HEK293 (cell line): ENCODE data around the gene MBP.

ENCODE experiments used
- CTCF ChIA-PET: fragments of 350-600 bp; formaldehyde crosslinking; extraction: SDS; loops from one replicate; lab custom pipeline; 2021; ENCODE audit warnings: antibody characterized with exemption; lab: Yijun Ruan, JAX
- POLR2A ChIA-PET: fragments of 300-600 bp; formaldehyde crosslinking; extraction: SDS; loops from one replicate; lab custom pipeline; 2020; ENCODE audit warnings: antibody characterized with exemption, inconsistent platforms; lab: Yijun Ruan, JAX
- H3K27ac ChIP-seq: fragments of 200-500 bp; sonication (Bioruptor generic); 2 replicates; pipeline ENCODE4 v1.5.1; 2014; ENCODE audit warnings: low read depth, low read length, control low read depth, inconsistent platforms; ENCODE audit errors: extremely low read depth
- H3K36me3 ChIP-seq, 2 experiments: fragments of 200-500 bp in 1 of 2; sonication (Bioruptor generic) in 1 of 2; 1 replicate in 1 of 2; 2 replicates in 1 of 2; pipeline ENCODE4 v1.5.1; 2014 to 2017; ENCODE audit warnings: inconsistent platforms in 2 of 2, low read length in 2 of 2; ENCODE audit not compliant: control insufficient read depth in 2 of 2, insufficient read depth in 1 of 2
- H3K4me1 ChIP-seq: fragments of 200-500 bp; sonication (Bioruptor generic); 2 replicates; pipeline ENCODE4 v1.5.1; 2014; ENCODE audit warnings: mild to moderate bottlenecking, low read length, inconsistent platforms; ENCODE audit not compliant: control insufficient read depth, insufficient read depth
- H3K4me3 ChIP-seq: 2 replicates; pipeline ENCODE4 v1.5.1; 2011; ENCODE audit warnings: low read depth, mild to moderate bottlenecking, control low read depth, low read length, moderate library complexity
- H3K9me3 ChIP-seq: fragments of 200-500 bp; sonication (Bioruptor generic); 2 replicates; pipeline ENCODE4 v1.5.1; 2014; ENCODE audit warnings: low read depth, low read length, inconsistent platforms; ENCODE audit not compliant: control insufficient read depth, insufficient read depth
- IKZF3 ChIP-seq: fragments of 450-650 bp; IDR thresholded peaks from 2 replicates; pipeline ENCODE4 v1.5.0; 2018; ENCODE audit warnings: missing biosample characterization, mild to moderate bottlenecking, missing genetic modification characterization, moderate library complexity
- KLF1 ChIP-seq: fragments of 450-650 bp; formaldehyde crosslinking; IDR thresholded peaks from 2 replicates; pipeline ENCODE4 v1.5.1; 2016; ENCODE audit warnings: missing biosample characterization, missing genetic modification characterization
- SALL2 ChIP-seq: fragments of 450-650 bp; formaldehyde crosslinking; IDR thresholded peaks from 2 replicates; pipeline ENCODE4 v1.5.0; 2017; ENCODE audit warnings: missing biosample characterization, mild to moderate bottlenecking, missing genetic modification characterization, borderline replicate concordance
- SCRT1 ChIP-seq: fragments of 450-650 bp; formaldehyde crosslinking; IDR thresholded peaks from 2 replicates; pipeline ENCODE4 v1.5.1; 2016; ENCODE audit warnings: missing biosample characterization, missing genetic modification characterization, borderline replicate concordance
- ZBTB21 ChIP-seq: fragments of 450-650 bp; formaldehyde crosslinking; IDR thresholded peaks from 2 replicates; pipeline ENCODE4 v1.5.1; 2017; ENCODE audit warnings: missing biosample characterization, missing genetic modification characterization
- ZNF146 ChIP-seq: fragments of 450-650 bp; formaldehyde crosslinking; IDR thresholded peaks from 2 replicates; pipeline ENCODE4 v1.5.1; 2016; ENCODE audit warnings: missing biosample characterization, missing genetic modification characterization
- ZNF211 ChIP-seq: fragments of 450-650 bp; formaldehyde crosslinking; IDR thresholded peaks from 2 replicates; pipeline ENCODE4 v1.5.1; 2016; ENCODE audit warnings: low read depth, missing biosample characterization, missing genetic modification characterization
- ZNF274 ChIP-seq, 2 experiments: fragments of 200-500 bp in 1 of 2; fragments of 450-650 bp in 1 of 2; sonication (Bioruptor generic) in 1 of 2; formaldehyde crosslinking in 1 of 2; IDR thresholded peaks; 2 replicates each; pipeline versions ENCODE4 v1.5.1 to v1.6.1; 2014 to 2016; ENCODE audit warnings: borderline replicate concordance in 1 of 2, inconsistent platforms in 1 of 2, low read length in 1 of 2, missing biosample characterization in 1 of 2, missing genetic modification characterization in 1 of 2
- ZNF324 ChIP-seq: fragments of 450-650 bp; formaldehyde crosslinking; IDR thresholded peaks from 2 replicates; pipeline ENCODE4 v1.5.1; 2016; ENCODE audit warnings: missing biosample characterization, missing genetic modification characterization
- ZNF354C ChIP-seq: fragments of 450-650 bp; formaldehyde crosslinking; IDR thresholded peaks from 2 replicates; pipeline ENCODE4 v1.5.1; 2016; ENCODE audit warnings: missing biosample characterization, missing genetic modification characterization, low read depth, borderline replicate concordance
- ZNF394 ChIP-seq: fragments of 450-650 bp; formaldehyde crosslinking; IDR thresholded peaks from 2 replicates; pipeline ENCODE4 v1.5.1; 2016; ENCODE audit warnings: missing biosample characterization, missing genetic modification characterization, mild to moderate bottlenecking, moderate library complexity, borderline replicate concordance
- ZNF48 ChIP-seq: fragments of 450-650 bp; formaldehyde crosslinking; IDR thresholded peaks from 2 replicates; pipeline ENCODE4 v1.5.1; 2016; ENCODE audit warnings: missing biosample characterization, missing genetic modification characterization
- ZNF621 ChIP-seq: fragments of 450-650 bp; formaldehyde crosslinking; IDR thresholded peaks from 2 replicates; pipeline ENCODE4 v1.5.1; 2017; ENCODE audit warnings: missing biosample characterization, missing genetic modification characterization
- ZNF677 ChIP-seq: fragments of 450-650 bp; IDR thresholded peaks from 2 replicates; pipeline ENCODE4 v1.5.0; 2018; ENCODE audit warnings: missing biosample characterization, mild to moderate bottlenecking, missing genetic modification characterization, moderate library complexity
- ZSCAN16 ChIP-seq: fragments of 450-650 bp; formaldehyde crosslinking; IDR thresholded peaks from 2 replicates; pipeline ENCODE4 v1.5.1; 2016; ENCODE audit warnings: missing biosample characterization, missing genetic modification characterization
- TF ChIP-seq, protein P1 (sequence below): fragments of 450-650 bp; formaldehyde crosslinking; IDR thresholded peaks from 2 replicates; pipeline ENCODE4 v1.5.1; 2016; ENCODE audit warnings: missing biosample characterization, missing genetic modification characterization
- TF ChIP-seq, protein P2 (sequence below): fragments of 450-650 bp; formaldehyde crosslinking; optimal IDR thresholded peaks from 2 replicates; pipeline ENCODE3; 2016; ENCODE audit warnings: missing biosample characterization, mild to moderate bottlenecking, missing genetic modification characterization
- TF ChIP-seq, protein P3 (sequence below): IDR thresholded peaks from 2 replicates; pipeline ENCODE4 v1.6.1; 2011; ENCODE audit warnings: mild to moderate bottlenecking, low read depth, low read length, borderline replicate concordance
- TF ChIP-seq, protein P4 (sequence below): fragments of 450-650 bp; formaldehyde crosslinking; IDR thresholded peaks from 2 replicates; pipeline ENCODE4 v1.5.1; 2016; ENCODE audit warnings: missing biosample characterization, missing genetic modification characterization, low read depth
- TF ChIP-seq, protein P5 (sequence below): fragments of 450-650 bp; formaldehyde crosslinking; IDR thresholded peaks from 2 replicates; pipeline ENCODE4 v1.5.1; 2016; ENCODE audit warnings: missing biosample characterization, missing genetic modification characterization

MBP gene

DNA sequence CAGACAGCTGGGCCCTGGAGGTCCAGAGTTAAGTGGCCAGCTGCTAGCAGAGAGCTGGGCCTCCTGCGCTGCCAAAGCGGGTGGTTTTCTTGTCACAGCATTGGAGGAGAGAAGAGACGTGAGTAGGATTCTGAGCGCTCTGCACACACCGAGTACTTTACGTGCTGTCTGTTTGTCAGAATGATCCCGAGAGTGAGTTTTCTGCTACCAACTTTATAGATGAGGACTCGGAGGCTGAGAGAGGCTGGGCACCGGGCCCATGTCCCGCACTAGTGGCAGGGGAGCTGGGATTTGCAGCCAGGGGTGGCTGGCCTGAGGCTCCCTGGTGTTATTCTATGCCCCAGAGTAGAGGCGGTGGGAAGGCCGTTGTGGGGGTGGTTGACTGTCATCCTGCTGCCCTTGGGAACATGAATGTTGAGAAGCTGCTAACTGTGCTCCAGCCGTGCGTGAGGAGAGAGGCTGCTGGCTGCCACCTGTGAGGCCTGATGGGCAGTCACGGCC, 36.3 kb upstream of the MBP start:
- Histone ChIP-seq H3K36me3 (no peaks in the 10 kb centered on the region), H3K9me3 (no peaks in the 10 kb centered on the region), H3K27ac (no peak overlapping the region), H3K4me1 (no peaks in the 10 kb centered on the region), H3K4me3 (no peak overlapping the region)
- ChIA-PET POLR2A (no interaction called here), CTCF (no interaction called here)
- TF ChIP-seq ZNF324: no peak
- no peak for TF ChIP-seq ZNF621 (tag by site-specific recombination)

DNA sequence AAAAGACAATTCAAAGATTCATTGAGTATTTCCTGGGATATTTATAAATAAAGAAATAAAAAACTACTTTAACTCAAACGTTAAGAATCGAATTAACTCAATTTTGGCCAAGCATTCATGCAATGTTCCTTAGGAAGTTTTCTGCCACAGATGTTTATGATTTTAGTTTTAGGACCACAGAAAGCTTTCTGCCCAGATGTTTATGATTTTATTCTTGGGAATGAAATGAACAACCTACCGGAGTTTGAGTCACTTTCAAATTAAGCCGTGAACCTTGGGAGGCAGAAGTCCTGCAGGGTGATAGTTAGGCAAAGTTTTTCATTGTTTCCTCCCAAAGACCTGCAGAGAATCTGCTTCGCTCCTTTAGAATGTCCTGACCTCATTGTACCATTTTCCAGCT, 34.7 kb upstream of the MBP start:
- TF ChIP-seq, protein P1, sequence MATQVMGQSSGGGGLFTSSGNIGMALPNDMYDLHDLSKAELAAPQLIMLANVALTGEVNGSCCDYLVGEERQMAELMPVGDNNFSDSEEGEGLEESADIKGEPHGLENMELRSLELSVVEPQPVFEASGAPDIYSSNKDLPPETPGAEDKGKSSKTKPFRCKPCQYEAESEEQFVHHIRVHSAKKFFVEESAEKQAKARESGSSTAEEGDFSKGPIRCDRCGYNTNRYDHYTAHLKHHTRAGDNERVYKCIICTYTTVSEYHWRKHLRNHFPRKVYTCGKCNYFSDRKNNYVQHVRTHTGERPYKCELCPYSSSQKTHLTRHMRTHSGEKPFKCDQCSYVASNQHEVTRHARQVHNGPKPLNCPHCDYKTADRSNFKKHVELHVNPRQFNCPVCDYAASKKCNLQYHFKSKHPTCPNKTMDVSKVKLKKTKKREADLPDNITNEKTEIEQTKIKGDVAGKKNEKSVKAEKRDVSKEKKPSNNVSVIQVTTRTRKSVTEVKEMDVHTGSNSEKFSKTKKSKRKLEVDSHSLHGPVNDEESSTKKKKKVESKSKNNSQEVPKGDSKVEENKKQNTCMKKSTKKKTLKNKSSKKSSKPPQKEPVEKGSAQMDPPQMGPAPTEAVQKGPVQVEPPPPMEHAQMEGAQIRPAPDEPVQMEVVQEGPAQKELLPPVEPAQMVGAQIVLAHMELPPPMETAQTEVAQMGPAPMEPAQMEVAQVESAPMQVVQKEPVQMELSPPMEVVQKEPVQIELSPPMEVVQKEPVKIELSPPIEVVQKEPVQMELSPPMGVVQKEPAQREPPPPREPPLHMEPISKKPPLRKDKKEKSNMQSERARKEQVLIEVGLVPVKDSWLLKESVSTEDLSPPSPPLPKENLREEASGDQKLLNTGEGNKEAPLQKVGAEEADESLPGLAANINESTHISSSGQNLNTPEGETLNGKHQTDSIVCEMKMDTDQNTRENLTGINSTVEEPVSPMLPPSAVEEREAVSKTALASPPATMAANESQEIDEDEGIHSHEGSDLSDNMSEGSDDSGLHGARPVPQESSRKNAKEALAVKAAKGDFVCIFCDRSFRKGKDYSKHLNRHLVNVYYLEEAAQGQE (tag by site-specific recombination): no peak
- no peak for TF ChIP-seq ZSCAN16
- TF ChIP-seq, protein P2, sequence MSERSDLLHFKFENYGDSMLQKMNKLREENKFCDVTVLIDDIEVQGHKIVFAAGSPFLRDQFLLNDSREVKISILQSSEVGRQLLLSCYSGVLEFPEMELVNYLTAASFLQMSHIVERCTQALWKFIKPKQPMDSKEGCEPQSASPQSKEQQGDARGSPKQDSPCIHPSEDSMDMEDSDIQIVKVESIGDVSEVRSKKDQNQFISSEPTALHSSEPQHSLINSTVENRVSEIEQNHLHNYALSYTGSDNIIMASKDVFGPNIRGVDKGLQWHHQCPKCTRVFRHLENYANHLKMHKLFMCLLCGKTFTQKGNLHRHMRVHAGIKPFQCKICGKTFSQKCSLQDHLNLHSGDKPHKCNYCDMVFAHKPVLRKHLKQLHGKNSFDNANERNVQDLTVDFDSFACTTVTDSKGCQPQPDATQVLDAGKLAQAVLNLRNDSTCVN: no peak
- no peak for TF ChIP-seq ZNF274 (IDR thresholded peaks at IDR 0.05; ENCODE audit: low read length)
- no peak for TF ChIP-seq ZNF274 (tag by site-specific recombination; IDR thresholded peaks at IDR 0.05; ENCODE audit: borderline replicate concordance)
- TF ChIP-seq, protein P3, sequence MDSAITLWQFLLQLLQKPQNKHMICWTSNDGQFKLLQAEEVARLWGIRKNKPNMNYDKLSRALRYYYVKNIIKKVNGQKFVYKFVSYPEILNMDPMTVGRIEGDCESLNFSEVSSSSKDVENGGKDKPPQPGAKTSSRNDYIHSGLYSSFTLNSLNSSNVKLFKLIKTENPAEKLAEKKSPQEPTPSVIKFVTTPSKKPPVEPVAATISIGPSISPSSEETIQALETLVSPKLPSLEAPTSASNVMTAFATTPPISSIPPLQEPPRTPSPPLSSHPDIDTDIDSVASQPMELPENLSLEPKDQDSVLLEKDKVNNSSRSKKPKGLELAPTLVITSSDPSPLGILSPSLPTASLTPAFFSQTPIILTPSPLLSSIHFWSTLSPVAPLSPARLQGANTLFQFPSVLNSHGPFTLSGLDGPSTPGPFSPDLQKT: no peak
- no peak for TF ChIP-seq ZNF677 (tag by site-specific recombination)
- no peak for TF ChIP-seq SALL2 (tag by site-specific recombination)
- TF ChIP-seq, protein P4, sequence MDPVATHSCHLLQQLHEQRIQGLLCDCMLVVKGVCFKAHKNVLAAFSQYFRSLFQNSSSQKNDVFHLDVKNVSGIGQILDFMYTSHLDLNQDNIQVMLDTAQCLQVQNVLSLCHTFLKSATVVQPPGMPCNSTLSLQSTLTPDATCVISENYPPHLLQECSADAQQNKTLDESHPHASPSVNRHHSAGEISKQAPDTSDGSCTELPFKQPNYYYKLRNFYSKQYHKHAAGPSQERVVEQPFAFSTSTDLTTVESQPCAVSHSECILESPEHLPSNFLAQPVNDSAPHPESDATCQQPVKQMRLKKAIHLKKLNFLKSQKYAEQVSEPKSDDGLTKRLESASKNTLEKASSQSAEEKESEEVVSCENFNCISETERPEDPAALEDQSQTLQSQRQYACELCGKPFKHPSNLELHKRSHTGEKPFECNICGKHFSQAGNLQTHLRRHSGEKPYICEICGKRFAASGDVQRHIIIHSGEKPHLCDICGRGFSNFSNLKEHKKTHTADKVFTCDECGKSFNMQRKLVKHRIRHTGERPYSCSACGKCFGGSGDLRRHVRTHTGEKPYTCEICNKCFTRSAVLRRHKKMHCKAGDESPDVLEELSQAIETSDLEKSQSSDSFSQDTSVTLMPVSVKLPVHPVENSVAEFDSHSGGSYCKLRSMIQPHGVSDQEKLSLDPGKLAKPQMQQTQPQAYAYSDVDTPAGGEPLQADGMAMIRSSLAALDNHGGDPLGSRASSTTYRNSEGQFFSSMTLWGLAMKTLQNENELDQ: no peak
- TF ChIP-seq KLF1 (tag by site-specific recombination): no peak
- TF ChIP-seq ZNF211 (tag by site-specific recombination): no peak
- TF ChIP-seq ZNF48: no peak
- TF ChIP-seq ZNF394: no peak
- TF ChIP-seq ZBTB21 (tag by site-specific recombination): no peak
- no peak for TF ChIP-seq IKZF3 (tag by site-specific recombination)
- no peak for TF ChIP-seq SCRT1 (tag by site-specific recombination)
- TF ChIP-seq ZNF146: no peak
- TF ChIP-seq ZNF354C: no peak
- TF ChIP-seq, protein P5, sequence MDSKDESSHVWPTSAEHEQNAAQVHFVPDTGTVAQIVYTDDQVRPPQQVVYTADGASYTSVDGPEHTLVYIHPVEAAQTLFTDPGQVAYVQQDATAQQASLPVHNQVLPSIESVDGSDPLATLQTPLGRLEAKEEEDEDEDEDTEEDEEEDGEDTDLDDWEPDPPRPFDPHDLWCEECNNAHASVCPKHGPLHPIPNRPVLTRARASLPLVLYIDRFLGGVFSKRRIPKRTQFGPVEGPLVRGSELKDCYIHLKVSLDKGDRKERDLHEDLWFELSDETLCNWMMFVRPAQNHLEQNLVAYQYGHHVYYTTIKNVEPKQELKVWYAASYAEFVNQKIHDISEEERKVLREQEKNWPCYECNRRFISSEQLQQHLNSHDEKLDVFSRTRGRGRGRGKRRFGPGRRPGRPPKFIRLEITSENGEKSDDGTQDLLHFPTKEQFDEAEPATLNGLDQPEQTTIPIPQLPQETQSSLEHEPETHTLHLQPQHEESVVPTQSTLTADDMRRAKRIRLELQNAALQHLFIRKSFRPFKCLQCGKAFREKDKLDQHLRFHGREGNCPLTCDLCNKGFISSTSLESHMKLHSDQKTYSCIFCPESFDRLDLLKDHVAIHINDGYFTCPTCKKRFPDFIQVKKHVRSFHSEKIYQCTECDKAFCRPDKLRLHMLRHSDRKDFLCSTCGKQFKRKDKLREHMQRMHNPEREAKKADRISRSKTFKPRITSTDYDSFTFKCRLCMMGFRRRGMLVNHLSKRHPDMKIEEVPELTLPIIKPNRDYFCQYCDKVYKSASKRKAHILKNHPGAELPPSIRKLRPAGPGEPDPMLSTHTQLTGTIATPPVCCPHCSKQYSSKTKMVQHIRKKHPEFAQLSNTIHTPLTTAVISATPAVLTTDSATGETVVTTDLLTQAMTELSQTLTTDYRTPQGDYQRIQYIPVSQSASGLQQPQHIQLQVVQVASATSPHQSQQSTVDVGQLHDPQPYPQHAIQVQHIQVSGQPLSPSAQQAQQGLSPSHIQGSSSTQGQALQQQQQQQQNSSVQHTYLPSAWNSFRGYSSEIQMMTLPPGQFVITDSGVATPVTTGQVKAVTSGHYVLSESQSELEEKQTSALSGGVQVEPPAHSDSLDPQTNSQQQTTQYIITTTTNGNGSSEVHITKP (tag by site-specific recombination): no peak
- no peak overlapping the region for H3K4me3 ChIP-seq
- H3K36me3 ChIP-seq: no peaks in the 10 kb centered on the region
- CTCF ChIA-PET: interaction anchor here (0.6 to 1.4 kb wide), 3 partner anchors 10 to 25 kb away, joined by 3 to 4 read pairs (median 3); no protein-coding TSS in a partner anchor
- no peaks in the 10 kb centered on the region for H3K9me3 ChIP-seq
- POLR2A ChIA-PET: no interaction called here
- H3K27ac ChIP-seq: no peak overlapping the region
- no peaks in the 10 kb centered on the region for H3K4me1 ChIP-seq
